Fibroblast of lung (primary cell): ENCODE measurements around the gene OGA. TPM values are rescaled to one million over a fixed set of nuclear protein-coding genes. Genes with fewer than 3 reads are reported as not detected.

Source experiments
- DNase-seq, 2 donors: peaks; one replicate each; pipeline versions ENCODE4 v3.0.0 to v3.0.0-alpha.2; 2010; ENCODE audit warnings: low read depth in 2 of 2
- H2AFZ ChIP-seq: 2 replicates; pipeline ENCODE4 v1.5.1; 2012; ENCODE audit warnings: low read length, control low read depth, inconsistent platforms
- H3K27ac ChIP-seq: 2 replicates; pipeline ENCODE4 v1.5.1; 2011; ENCODE audit warnings: low read length, control low read depth; ENCODE audit not compliant: insufficient read depth
- H3K27me3 ChIP-seq: 2 replicates; pipeline ENCODE4 v1.5.1; 2011; ENCODE audit warnings: mild to moderate bottlenecking, low read length; ENCODE audit not compliant: control insufficient read depth, insufficient read depth
- H3K36me3 ChIP-seq: 2 replicates; pipeline ENCODE4 v1.5.1; 2011; ENCODE audit warnings: low read length; ENCODE audit not compliant: control insufficient read depth, insufficient read depth
- H3K4me1 ChIP-seq: 2 replicates; pipeline ENCODE4 v1.5.1; 2011; ENCODE audit warnings: low read length; ENCODE audit not compliant: control insufficient read depth, insufficient read depth; ENCODE audit errors: extremely low read depth
- H3K4me2 ChIP-seq: 2 replicates; pipeline ENCODE4 v1.5.1; 2011; ENCODE audit warnings: low read length, control low read depth; ENCODE audit not compliant: insufficient read depth; ENCODE audit errors: extremely low read depth
- H3K4me3 ChIP-seq, 4 experiments: fragments of 200-600 bp in 1 of 4; sonication (generic) in 1 of 4; replicated peaks in 1 of 4; 2 replicates each; pipeline ENCODE4 v1.5.1; 2011 to 2016; ENCODE audit warnings: low read length in 4 of 4, low read depth in 3 of 4, mild to moderate bottlenecking in 3 of 4, control low read depth in 2 of 4, inconsistent platforms in 1 of 4, mixed read lengths in 1 of 4; ENCODE audit not compliant: insufficient read depth in 1 of 4; ENCODE audit errors: control extremely low read depth in 1 of 4
- H3K79me2 ChIP-seq: 2 replicates; pipeline ENCODE4 v1.5.1; 2012; ENCODE audit warnings: mild to moderate bottlenecking, low read length, inconsistent platforms; ENCODE audit not compliant: control insufficient read depth, insufficient read depth
- H3K9ac ChIP-seq: 2 replicates; pipeline ENCODE4 v1.5.1; 2011; ENCODE audit warnings: mild to moderate bottlenecking, low read length, control low read depth; ENCODE audit not compliant: insufficient read depth
- H3K9me3 ChIP-seq: 2 replicates; pipeline ENCODE4 v1.5.1; 2012; ENCODE audit warnings: low read depth, low read length; ENCODE audit not compliant: control insufficient read depth, insufficient read depth
- H4K20me1 ChIP-seq: 2 replicates; pipeline ENCODE4 v1.5.1; 2011; ENCODE audit warnings: low read length; ENCODE audit not compliant: control insufficient read depth, insufficient read depth; ENCODE audit errors: extremely low read depth
- CTCF ChIP-seq, 2 donors: IDR thresholded peaks in 1 of 2; conservative IDR thresholded peaks in 1 of 2; 1 replicate in 1 of 2; 2 replicates in 1 of 2; pipeline ENCODE4 v1.5.1; 2011 to 2012; ENCODE audit warnings: low read length in 2 of 2, control low read depth in 1 of 2, inconsistent platforms in 1 of 2, low read depth in 1 of 2, mild to moderate bottlenecking in 1 of 2
- EZH2 ChIP-seq: IDR thresholded peaks from 2 replicates; pipeline ENCODE4 v1.5.1; 2012; ENCODE audit warnings: low read length, control low read depth, mild to moderate bottlenecking; ENCODE audit errors: missing control alignments
- polyA plus RNA-seq, 2 donors: library from polyadenylated mRNA; depleted of rRNA in 1 of 2; stranded (reverse) in 1 of 2; unstranded in 1 of 2; fragments of >200 nt; gene quantifications; 2 replicates each; pipeline ENCODE4 v1.2.1, GENCODE V29; 2011 to 2012; ENCODE audit warnings: missing spikeins in 1 of 2
- total RNA-seq: library from RNA; depleted of rRNA; stranded (reverse); fragments of >200 nt; gene quantifications from 2 replicates; pipeline ENCODE4 v1.2.1, GENCODE V29; 2014

The OGA gene
- total and polyA plus RNA-seq, 2 donors (not counting 1 experiment from before 2014, with no cell fraction given): 69.9 to 193 TPM

- Histone ChIP-seq H3K4me1 (no peaks in the 10 kb centered on the region), H3K9me3 (no peaks in the 10 kb centered on the region), H3K4me2 (no peak overlapping the region), H3K79me2 (no peaks in the 10 kb centered on the region), H2AFZ (no peak overlapping the region), H3K27ac (no peak overlapping the region), H4K20me1 (no peaks in the 10 kb centered on the region), H3K9ac (no peak overlapping the region), H3K36me3 (no peaks in the 10 kb centered on the region), H3K4me3 (no peak overlapping the region), H3K27me3 (peaks cover 38% of the 10 kb centered on the region)
- DNase-seq: no peak
- TF ChIP-seq EZH2: no peak
- TF ChIP-seq CTCF (conservative IDR thresholded peaks at IDR 0.05 in 1 of 2, IDR thresholded peaks at IDR 0.05 in 1 of 2; ENCODE audit: low read depth in 1 of 2, low read length in 2 of 2): no peak
These were observed 55.5 kb downstream of the OGA start for GRCh38 chr10:101762736-101763135.

DNA sequence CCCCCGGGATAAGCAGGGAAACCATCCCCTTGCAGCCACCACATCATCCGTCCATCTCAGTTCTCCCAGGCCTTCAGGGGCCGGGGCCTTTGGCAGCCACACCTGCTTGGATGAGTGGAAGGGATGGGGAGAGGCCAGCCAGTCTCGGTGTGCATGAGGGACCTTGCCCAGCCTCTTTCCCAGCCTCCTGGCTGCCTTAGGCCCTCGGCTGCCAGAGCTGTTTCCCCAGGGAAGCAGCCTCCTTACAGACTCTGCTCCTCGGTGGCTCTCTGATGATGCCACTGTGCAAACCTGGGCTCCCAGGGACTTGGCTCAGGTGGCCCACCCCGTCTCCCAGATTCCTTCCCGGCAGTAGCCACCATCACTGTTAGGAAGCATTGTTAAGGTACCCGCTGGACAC is 57.0 kb downstream of the OGA start:
- TF ChIP-seq EZH2 (no peak), CTCF (conservative IDR thresholded peaks at IDR 0.05 in 1 of 2, IDR thresholded peaks at IDR 0.05 in 1 of 2; ENCODE audit: low read depth in 1 of 2, low read length in 2 of 2) (no peak)
- no peak for DNase-seq
- H3K4me2 ChIP-seq: no peak overlapping the region
- no peak overlapping the region for H3K4me3 ChIP-seq
- peaks cover 33% of the 10 kb centered on the region for H3K27me3 ChIP-seq
- no peak overlapping the region for H3K27ac ChIP-seq
- no peaks in the 10 kb centered on the region for H3K79me2 ChIP-seq
- no peak overlapping the region for H3K9ac ChIP-seq
- no peaks in the 10 kb centered on the region for H4K20me1 ChIP-seq
- H3K9me3 ChIP-seq: no peaks in the 10 kb centered on the region
- H3K4me1 ChIP-seq: no peaks in the 10 kb centered on the region
- H3K36me3 ChIP-seq: no peaks in the 10 kb centered on the region
- H2AFZ ChIP-seq: no peak overlapping the region

GRCh38 chr10:101760510-101760909 is 57.7 kb downstream of the OGA start:
- DNase-seq: no peak
- Histone ChIP-seq H4K20me1 (no peaks in the 10 kb centered on the region), H3K27me3 (peaks cover 28% of the 10 kb centered on the region), H3K9me3 (no peaks in the 10 kb centered on the region), H3K27ac (no peak overlapping the region), H3K36me3 (no peaks in the 10 kb centered on the region), H3K9ac (no peak overlapping the region), H2AFZ (no peak overlapping the region), H3K4me1 (no peaks in the 10 kb centered on the region), H3K4me3 (no peak overlapping the region), H3K4me2 (no peak overlapping the region), H3K79me2 (no peaks in the 10 kb centered on the region)
- TF ChIP-seq CTCF (conservative IDR thresholded peaks at IDR 0.05 in 1 of 2, IDR thresholded peaks at IDR 0.05 in 1 of 2; ENCODE audit: low read depth in 1 of 2, low read length in 2 of 2) (no peak), EZH2 (no peak)
